AG09309 (cell line): ENCODE measurements around the gene KRT72.

Source experiments
- DNase-seq: peaks from one replicate; pipeline ENCODE4 v3.0.0-alpha.2; 2010; ENCODE audit warnings: low read depth
- H3K4me3 ChIP-seq: 2 replicates; pipeline ENCODE4 v1.5.1; 2011; ENCODE audit warnings: mild to moderate bottlenecking, low read depth, low read length, moderate library complexity; ENCODE audit not compliant: control insufficient read depth
- CTCF ChIP-seq: IDR thresholded peaks from 2 replicates; pipeline ENCODE4 v1.5.1; 2011; ENCODE audit warnings: mild to moderate bottlenecking, low read depth, low read length, inconsistent platforms; ENCODE audit not compliant: insufficient read depth, control insufficient read depth; ENCODE audit errors: missing control alignments

Gene KRT72

GRCh38 chr12:52577316-52577715 is 23.9 kb downstream of the KRT72 start:
- H3K4me3 ChIP-seq = no peak overlapping the region
- no peak for TF ChIP-seq CTCF
- no peak for DNase-seq

GRCh38 chr12:52575948-52576347 is 25.3 kb downstream of the KRT72 start:
- no peak for TF ChIP-seq CTCF
- H3K4me3 ChIP-seq = no peak overlapping the region
- DNase-seq = no peak

GRCh38 chr12:52575256-52575655 is 26.0 kb downstream of the KRT72 start:
- no peak for DNase-seq
- no peak overlapping the region for H3K4me3 ChIP-seq
- TF ChIP-seq CTCF = no peak

- no peak for DNase-seq
- H3K4me3 ChIP-seq = no peak within 1 kb of the TSS
- TF ChIP-seq CTCF = no peak
Measured at GRCh38 chr12:52573743-52574142, 27.5 kb downstream of the KRT72 start, which contains the start of gene KRT74. TSS of gene KRT74 (minus strand) at chr12:52573843. CDS start at chr12:52573777, 66 bp downstream.

- DNase-seq = no peak
- H3K4me3 ChIP-seq = no peak overlapping the region
- no peak for TF ChIP-seq CTCF
Measured at GRCh38 chr12:52573306-52573705, 28.0 kb downstream of the KRT72 start.

GRCh38 chr12:52570511-52570910 is 30.8 kb downstream of the KRT72 start:
- H3K4me3 ChIP-seq = no peak overlapping the region
- TF ChIP-seq CTCF = no peak
- DNase-seq = no peak

- TF ChIP-seq CTCF = no peak
- H3K4me3 ChIP-seq = no peak overlapping the region
- no peak for DNase-seq
Measured at GRCh38 chr12:52568111-52568510, 33.2 kb downstream of the KRT72 start.
